ENCODE measurements around the gene RUNX1.

Gene RUNX1

DNA sequence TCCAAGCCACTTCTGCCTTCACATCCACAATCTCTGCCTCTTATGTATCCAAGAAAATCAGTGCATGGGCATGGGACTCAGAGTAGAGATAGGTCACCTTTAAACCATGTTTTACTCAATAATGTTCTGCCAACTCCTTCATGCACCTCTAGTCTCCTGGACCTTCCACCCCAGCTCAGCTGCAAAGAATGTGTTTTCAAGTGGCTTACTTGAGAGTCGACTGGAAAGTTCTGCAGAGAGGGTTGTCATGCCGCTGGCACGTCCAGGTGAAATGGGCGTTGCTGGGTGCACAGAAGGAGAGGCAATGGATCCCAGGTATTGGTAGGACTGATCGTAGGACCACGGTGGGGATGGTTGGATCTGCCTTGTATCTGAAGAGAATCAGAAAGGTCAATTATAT is 250.0 kb downstream of the RUNX1 start:
- DNase-seq (ENCODE audit: low read depth): no peak
- TF ChIP-seq, protein P1, sequence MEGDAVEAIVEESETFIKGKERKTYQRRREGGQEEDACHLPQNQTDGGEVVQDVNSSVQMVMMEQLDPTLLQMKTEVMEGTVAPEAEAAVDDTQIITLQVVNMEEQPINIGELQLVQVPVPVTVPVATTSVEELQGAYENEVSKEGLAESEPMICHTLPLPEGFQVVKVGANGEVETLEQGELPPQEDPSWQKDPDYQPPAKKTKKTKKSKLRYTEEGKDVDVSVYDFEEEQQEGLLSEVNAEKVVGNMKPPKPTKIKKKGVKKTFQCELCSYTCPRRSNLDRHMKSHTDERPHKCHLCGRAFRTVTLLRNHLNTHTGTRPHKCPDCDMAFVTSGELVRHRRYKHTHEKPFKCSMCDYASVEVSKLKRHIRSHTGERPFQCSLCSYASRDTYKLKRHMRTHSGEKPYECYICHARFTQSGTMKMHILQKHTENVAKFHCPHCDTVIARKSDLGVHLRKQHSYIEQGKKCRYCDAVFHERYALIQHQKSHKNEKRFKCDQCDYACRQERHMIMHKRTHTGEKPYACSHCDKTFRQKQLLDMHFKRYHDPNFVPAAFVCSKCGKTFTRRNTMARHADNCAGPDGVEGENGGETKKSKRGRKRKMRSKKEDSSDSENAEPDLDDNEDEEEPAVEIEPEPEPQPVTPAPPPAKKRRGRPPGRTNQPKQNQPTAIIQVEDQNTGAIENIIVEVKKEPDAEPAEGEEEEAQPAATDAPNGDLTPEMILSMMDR (IDR thresholded peaks at IDR 0.05; ENCODE audit: low read length, missing control alignments): no peak
- no peak overlapping the region for H3K4me3 ChIP-seq (replicated peaks; ENCODE audit: low read depth, low read length)

DNA sequence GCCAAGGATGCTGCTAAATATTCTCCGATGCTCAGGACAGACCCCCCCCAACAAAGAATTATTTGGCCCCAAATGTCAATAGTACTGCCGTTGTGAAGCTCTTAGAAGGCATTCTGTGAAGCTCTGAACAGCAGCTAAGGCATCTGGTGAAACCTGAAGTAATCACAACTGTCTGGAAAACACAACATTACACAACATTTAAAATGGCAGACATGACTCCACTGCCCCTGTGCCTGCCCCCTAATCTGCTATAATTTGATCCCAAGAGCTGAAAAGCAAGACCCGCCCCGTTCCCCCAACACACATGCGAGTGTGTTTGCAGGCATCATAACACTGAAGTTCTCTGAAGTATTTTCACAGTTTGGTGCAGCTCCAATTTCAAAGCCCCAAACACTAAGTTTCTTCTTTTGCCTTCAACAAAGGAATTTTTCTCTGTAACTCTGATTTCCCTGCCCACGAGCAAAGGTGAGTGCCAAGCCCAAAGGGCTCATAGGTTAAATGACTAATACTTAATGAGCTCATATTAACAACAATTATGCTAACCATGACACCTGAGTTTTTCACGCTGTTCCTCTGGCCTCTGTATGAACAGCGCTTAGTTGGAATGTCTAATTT is 251.1 kb downstream of the RUNX1 start:
- TF ChIP-seq, protein P1 (IDR thresholded peaks at IDR 0.05; ENCODE audit: low read length, missing control alignments): no peak
- no peak overlapping the region for H3K4me3 ChIP-seq (replicated peaks; ENCODE audit: low read depth, low read length)
- DNase-seq (ENCODE audit: low read depth): no peak

DNA sequence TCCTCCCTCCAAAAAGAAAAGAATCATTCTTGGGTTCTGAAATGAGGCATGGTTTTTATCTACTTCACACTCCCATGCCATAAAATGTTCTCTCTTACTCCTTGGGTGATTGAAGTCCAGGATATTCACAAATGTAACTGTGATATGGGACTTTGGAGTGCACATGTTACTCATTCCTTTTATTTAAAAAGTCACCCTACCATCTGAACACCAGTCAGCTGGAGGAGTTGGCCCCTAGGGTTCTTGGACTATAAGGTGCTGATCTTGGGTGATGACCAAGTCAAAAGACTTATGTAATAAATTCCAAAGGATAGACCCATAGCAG is 251.9 kb downstream of the RUNX1 start:
- no peak overlapping the region for H3K4me3 ChIP-seq (replicated peaks; ENCODE audit: low read depth, low read length)
- TF ChIP-seq, protein P1 (IDR thresholded peaks at IDR 0.05; ENCODE audit: low read length, missing control alignments): no peak

DNA sequence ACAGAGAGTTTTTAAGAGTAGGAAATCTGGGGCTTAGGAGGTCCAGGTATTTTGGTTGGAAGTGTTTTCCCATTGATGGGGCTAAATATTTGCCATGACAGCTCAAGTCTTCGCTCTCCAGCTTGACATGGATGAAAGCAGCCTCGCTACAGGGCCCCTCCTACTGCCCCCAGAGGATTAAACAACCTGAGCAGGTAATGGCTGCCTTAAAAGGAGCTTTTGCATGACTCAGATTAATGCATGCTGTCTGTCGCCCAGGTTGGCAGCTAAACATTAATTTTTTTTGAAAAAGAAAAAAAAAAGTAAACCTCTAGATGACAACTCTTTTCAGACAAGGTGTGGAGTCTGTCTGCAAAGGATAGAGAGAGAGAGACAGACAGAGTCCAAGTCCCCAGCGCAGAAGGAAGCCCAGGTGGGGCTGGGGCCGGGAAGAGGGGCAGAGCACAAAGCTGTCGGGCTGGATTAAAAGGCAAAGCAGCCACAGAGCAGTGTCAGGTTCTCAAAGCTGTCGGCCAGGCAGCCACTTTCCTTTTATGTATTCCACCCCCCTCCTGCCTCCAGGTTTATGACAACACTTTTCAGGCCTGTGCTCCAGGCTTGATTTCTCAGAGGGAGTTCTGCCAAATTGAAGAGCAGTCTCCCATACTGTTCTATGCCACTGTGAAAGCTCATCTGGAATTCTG is 252.4 kb downstream of the RUNX1 start:
- no peak overlapping the region for H3K4me3 ChIP-seq (replicated peaks; ENCODE audit: low read depth, low read length)
- DNase-seq (ENCODE audit: low read depth): no peak
- TF ChIP-seq, protein P1 (IDR thresholded peaks at IDR 0.05; ENCODE audit: low read length, missing control alignments): no peak

More for the DNA sequence above, 251.9 kb downstream of the RUNX1 start:
- no peak for DNase-seq (ENCODE audit: low read depth)

DNA sequence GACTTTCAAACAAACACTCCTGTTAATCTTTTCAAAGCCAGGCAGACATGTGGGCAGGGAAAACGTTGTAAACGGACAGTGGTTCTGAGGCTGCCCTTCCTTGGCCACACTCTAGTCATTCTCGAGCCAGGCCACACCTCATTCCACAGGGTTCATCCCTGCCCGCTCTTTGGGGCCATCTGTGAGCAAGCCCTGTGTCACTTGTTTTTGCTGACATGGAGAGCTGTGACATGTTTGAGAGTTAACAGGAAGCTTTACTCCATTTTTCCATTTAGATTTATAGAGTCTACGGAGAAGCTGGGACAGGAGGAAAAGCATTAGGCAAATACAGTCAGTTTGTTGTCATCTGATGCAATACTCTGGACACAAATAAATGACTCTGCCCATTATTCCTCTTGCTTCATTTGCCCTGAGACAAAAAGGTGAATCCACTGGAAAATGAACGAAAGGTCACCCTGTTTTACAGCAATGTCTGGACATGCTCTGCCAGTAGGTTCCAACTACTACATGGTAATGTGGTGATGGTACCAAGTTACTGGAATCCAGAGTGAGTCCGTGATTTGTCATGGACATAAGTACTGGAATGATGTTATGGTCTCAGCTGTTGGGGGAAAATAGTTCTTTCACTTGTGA is 253.4 kb downstream of the RUNX1 start:
- TF ChIP-seq, protein P1 (IDR thresholded peaks at IDR 0.05; ENCODE audit: low read length, missing control alignments): no peak
- DNase-seq (ENCODE audit: low read depth): peak; percentile 67

DNA sequence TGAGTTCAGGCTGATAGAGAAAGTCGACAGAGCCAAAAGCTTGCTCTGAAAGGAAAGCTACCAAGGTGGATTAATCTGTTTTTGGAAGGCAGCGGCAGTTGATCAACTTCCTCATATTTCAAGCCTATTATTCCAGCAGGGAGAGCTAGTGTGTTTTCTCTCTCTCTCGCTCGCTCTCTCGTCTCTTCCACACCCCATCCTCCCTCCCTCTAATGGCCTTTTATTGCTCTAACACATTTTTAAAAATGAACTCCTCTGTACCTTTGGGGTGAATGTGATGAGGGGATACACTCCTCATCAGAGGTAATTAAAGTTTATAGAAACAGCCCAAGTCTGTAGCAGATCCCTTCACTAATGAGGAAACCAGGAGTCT is 253.9 kb downstream of the RUNX1 start:
- DNase-seq (ENCODE audit: low read depth): peak; percentile 52
- TF ChIP-seq, protein P1 (IDR thresholded peaks at IDR 0.05; ENCODE audit: low read length, missing control alignments): peak; percentile 26
- no peak overlapping the region for H3K4me3 ChIP-seq (replicated peaks; ENCODE audit: low read depth, low read length)

More for the DNA sequence above, 253.4 kb downstream of the RUNX1 start:
- no peak overlapping the region for H3K4me3 ChIP-seq (replicated peaks; ENCODE audit: low read depth, low read length)

All from fibroblast of pulmonary artery (primary cell).